HG03354 (cell line): ENCODE data around the gene ZNF3.
A peak's percentile ranks its signal among the peaks of the same experiment; 100 is the strongest.

Source experiments
- ATAC-seq: cut with Tn5 transposase; IDR thresholded peaks from one replicate; pipeline ENCODE4 v1.9.1; 2021; ENCODE audit warnings: mild to moderate bottlenecking; ENCODE audit not compliant: unreplicated experiment, poor library complexity, severe bottlenecking

ZNF3 gene

DNA sequence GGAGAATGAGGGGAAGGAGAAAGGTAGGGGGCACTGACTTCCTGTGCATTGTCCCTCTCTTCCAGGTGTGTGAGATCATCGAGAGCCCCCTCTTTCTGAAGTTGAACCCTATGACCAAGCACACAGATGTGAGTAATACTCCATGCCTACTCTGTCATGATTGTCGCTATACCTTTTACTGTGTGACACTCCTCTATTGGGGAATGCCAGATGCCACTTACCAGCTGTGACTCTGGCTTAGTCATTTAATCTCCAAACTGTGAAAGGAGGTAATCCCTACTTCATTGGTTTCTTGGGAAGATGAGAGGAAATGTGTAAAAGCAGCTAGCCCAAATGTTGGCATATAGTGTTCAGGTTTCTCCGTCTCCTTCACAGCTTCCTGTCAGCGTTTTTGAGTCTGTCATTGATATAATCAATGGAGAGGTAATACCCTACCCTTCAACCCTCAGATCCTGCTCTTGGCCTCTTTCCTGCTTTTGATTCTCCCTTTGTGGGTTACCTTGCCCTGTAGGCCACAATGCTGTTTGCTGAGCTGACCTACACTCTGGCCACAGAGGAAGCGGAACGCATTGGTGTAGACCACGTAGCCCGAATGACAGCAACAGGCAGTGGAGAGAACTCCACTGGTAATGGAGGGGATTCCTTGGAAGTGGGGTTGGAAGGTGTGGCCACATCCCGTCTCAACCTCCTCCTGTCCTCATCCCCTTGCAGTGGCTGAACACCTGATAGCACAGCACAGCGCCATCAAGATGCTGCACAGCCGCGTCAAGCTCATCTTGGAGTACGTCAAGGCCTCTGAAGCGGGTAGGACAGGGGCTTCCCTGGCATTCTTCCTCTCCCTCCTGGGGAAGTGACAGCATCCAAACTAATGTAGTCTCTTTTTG lies 9.2 kb upstream of the ZNF3 start:
- no peak for ATAC-seq

DNA sequence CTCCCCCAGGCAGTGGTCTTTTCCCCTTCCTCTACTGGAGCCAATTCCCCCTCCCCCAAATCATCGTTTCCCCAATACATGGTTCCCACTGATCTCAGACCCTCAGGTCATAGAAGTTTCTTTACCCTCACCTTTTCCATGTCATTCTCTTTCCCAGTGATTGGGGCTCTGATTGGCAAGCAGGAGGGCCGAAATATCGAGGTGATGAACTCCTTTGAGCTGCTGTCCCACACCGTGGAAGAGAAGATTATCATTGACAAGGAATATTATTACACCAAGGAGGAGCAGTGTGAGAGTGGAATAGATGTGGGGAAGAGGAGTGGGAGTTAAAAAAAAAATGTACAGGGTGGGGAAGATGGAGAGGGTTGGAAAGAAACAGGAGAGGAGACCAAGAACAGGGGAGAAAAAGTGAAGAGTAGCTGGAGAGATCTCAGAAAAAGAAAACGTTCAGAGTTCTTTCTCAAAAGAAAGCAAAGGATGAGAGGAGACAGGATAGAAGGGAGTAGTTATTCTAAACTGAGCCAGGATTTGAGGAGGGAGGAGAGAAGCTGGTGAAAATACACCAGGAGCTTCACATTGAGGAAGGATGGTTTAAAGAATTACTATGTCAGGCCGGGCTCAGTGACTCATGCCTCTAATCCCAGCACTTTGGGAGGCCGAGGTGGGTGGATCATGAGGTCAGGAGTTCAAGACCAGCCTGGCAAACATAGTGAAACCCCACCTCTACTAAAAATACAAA lies 8.1 kb upstream of the ZNF3 start:
- ATAC-seq = no peak

DNA sequence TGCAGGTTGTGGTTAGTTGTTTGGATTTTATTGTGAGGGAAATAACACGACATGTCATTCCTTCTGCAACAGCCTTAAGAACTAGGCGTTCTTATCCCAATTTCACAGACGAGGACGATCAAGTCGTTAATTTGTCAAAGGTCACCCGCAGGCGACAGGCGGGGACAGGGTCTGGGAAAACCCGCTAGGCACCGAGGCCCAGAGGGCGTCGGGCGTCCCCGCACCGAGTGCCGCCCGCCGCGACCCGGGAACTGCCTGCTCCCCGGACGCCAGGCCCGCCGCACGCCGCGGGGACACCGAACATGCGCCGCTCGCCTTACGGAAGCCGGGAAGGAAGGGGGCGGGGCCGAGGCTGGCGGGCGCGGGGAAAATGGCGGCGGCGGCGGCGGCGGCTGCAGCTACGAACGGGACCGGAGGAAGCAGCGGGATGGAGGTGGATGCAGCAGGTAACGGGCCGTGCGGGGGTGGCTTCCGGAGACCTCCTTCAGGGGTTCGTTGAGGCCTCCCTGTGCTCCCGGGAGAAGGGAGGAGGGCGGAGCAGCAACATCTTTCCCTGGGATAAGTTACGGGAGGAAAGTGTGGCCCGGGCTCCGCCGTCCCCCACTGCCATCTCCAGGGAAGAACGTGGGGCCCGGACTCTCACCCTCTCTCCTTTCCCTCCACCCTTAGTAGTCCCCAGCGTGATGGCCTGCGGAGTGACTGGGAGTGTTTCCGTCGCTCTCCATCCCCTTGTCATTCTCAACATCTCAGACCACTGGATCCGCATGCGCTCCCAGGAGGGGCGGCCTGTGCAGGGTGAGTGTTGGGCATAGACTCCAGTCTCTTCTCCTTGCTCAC lies 7.3 kb upstream of the ZNF3 start, which contains the start of gene COPS6:
Gene COPS6 (plus strand): TSS at position 349 of the 837 bp plus-strand sequence. CDS start 22 bp downstream, at position 371.
- peak; percentile 60 for ATAC-seq

DNA sequence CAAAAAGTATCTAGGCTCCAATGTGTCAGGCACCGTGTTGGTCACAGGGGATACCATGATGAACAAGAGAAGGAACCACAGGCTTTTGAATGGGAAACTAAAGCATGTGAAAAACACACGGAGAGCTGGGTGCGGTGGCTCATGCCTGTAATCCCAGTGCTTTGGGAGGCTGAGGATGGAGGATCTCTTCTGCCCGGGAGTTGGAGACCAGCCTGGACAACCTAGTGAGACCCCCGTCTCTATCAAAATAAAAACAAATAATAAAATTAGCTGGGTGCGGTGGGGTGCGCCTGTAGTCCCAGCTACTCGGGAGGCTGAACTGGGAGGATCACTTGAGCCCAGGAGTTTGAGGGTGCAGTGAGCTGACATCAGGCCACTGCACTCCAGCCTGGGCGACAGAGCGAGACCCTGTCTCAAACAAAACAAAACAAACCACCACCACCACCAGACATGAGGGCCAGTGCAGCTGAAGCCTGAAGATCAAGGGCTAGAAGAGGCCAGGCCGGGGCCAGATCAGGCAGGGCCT lies 6.6 kb upstream of the ZNF3 start:
- ATAC-seq = no peak

DNA sequence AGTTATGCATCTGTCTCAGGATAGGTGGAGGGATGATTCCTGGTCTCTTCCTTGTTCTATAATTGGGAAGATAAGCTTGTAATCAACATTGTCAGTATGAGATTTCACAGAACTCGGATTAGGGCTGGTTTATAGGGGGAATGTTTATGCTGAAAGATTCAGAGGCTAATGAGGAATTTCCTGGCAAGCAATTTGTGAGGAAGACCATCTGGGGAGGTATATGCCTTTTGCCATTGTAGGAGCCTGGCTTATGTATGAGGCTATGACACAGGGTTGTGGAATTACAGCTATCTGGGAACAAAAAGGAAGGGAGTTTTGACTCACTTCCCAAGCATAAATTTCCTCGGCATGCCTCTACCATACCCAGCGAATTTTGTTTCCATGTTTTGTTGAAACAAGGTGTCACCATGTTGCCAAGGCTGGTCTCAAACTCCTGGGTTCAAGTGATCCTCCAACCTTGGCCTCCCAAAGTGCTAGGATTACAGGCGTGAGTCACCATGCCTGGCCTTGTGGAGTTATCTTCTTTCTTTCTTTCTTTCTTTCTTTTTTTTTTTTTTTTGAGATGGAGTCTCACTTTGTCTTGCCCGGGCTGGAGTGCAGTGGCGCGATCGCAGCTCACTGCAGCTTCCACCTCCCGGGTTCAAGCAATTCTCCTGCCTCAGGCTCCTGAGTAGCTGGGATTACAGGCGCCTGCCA lies 5.7 kb upstream of the ZNF3 start:
- ATAC-seq = no peak

DNA sequence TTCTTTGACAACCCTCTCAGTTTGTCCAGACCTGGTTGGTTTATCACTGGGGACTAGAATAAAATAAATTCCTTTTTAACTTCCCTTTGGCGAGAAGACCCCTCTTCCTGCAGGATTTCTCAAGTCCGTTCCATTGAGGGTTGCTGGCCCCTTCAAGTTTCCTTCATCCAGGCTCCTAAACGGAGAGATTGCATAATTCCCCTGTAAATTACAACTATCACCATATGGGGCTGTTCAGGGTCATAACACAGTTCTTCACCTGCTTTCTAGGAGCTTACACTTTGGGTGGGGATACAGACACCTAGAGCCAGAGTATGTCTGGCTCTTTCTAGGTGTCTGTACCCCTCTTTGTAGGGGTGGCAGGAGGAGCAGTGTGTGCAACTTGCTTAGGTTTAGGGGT lies 4.0 kb upstream of the ZNF3 start:
- ATAC-seq = no peak

DNA sequence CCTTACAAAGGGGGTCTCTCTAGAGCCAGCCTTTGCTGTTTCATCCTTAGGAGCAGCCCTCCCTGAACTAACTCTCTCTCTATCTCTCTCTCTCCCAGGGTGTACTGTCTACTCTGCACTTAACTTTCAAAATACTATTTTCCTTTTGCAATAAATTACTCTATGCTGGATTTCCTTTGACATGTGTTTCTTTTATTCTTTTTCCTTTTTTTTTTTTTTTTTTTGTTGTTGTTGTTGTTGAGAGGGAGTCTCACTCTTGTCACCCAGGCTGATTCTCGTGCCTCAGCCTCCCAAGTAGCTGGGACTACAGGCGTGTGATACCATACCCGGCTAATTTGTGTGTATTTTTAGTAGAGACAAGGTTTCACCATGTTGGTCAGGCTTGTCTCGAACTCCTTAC lies 1.5 kb upstream of the ZNF3 start:
- no peak for ATAC-seq

DNA sequence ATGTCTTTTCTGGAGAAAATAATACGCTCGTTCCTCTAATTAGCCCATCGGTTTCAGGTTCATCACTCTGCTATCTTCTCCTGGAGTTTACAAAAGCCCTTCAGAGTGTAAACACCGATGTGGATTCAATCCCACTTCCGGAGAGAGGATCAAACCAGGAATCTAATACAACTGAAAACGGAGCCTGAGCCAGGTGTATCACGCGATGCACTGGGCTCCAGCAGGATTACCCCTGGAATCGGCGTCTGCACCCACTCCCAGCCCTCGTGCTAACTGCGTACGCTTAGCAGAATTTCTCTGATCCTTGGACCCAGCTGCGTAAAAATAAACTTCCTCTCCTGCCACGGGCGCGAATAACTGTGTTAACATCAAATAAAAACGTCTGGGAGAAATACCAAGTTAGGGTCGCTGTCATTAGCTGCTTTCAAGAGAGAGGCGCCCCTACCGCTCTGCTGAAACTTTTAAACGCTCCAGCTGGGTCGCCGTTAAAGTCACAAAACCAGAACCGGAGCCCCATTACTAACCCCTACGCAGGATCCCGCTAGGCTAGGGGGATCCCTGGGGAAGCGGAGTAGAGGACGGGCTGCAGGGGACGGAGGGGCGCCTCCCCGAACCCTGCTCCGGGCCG lies 502 bp downstream of the ZNF3 start:
- ATAC-seq = no peak

DNA sequence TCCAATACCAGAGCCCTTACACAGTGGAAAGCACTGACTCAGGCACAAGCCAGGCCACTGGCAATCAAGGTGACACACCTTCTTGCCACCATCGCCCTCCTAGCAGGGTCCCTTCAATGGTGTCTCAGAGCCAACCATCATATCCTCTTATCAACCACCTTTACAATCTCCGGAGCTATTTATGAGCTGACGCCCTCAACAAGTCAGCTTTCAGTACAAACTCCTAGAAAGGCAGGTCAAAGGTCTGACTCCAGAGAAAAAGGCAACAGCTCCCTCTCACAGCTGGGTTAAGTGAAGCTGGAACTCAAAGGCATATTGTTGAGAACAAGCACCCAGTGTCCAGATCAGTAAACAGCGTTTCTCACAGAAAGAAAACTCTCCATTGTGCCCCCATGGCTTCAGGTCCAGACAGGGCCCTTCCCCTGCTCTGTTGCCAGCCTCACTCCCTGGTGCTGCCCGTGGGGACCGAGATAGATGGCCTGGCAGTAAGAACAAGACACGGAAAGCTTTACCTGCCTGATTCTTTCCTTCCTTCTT lies 2.4 kb downstream of the ZNF3 start:
- ATAC-seq = no peak

DNA sequence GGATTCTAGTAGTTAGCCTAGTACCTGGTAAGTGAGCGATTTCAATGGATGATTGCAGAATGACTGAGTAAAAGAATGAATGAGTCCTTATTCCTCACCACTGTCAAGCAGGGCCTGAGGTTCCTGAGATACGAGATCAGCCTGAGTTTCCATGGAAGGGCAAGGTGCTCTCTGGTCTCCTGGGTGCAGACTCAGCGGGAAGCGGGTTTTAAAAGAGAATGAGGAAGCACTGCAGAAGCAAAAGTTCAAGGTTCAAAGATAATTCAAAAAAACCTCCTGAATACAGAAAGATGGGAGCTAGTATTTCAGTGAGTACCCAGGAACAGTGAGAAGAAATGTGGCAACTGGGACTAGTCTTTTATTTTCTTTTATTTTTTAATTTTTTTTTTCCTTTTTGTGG lies 4.3 kb downstream of the ZNF3 start:
- ATAC-seq = no peak

DNA sequence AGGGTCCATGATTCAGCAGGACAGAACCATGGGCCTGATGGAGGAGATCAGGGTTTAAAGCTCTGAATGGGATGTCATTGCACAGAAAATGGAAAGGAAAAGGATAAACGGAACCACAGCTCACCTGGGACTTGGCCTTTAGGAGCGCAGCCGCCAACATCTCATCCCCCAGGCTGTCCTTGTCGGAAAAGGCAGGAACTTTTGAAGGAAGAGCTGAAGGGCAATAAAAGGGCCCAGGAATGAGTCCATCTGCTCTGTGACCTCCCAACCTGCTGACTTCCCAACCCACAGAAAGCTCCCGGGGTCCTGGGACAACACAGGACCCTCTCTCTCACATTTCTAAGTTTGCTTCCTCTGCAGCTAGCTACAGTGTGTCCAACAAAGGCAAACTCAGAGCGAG lies 6.1 kb downstream of the ZNF3 start:
- ATAC-seq = no peak

DNA sequence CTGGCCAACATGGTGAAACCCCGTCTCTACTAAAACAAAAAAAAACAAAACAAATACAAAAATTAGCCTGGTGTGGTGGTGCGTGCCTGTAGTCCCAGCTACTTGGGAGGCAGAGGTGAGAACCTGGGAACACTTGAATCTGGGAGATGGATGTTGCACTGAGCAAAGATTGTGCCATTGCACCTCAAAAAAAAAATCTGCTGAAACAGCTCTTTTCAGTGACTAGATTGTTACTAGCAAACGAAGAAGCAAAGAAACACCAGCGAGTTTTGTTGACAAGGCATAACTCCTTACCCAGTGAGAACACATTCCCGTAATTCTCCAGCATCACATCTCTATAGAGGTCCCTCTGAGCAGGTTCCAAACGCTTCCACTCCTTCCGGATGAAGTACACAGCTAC lies 6.7 kb downstream of the ZNF3 start:
- ATAC-seq = no peak

DNA sequence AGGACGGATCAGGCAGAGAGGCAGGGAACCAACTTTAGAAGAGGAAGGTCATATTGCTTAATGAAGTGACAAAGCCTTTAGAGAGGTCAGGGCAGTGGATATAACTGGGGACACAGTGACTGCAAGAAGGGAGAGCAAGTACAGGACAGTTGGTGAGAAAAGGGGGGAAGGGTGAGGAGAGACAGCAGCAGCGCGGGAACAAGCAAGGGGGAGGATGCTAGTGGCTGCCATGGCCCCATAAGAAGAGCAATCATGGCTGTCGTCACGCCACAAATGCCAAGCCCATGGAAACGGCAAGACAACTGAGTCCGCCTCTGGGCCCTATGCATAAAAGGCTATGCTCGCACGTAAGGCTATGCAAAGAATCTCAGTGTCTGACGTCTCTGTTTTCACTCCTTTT lies 9.1 kb downstream of the ZNF3 start:
- no peak for ATAC-seq

DNA sequence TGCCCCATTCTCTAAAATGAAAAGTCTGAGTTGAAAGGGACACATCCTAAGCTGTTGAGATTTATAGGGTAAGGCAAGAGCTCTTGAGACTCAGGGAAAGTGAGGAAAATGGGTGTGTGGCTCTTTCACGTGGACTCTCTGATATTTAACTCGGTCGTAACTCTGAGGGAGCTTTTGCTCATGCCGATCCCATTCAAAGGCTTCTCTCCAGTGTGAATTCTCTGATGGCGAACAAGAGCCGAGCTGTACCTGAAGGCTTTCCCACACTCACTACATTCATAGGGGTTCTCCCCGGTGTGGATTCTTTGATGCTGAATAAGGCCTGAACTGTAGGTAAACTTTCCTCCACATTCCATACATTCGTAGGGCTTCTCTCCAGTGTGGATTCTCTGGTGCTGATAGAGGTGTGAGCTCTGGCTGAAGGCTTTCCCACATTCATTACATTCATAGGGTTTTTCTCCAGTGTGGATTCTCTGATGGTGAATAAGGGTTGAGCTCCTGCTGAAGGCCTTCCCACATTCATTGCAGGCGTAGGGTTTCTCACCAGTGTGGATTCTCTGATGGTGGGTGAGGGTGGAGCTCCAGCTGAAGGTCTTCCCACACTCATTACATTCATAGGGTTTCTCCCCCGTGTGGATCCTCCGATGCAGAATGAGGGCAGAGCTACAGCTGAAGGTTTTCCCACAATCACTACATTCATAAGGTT lies 10.4 kb downstream of the ZNF3 start:
- ATAC-seq = no peak

DNA sequence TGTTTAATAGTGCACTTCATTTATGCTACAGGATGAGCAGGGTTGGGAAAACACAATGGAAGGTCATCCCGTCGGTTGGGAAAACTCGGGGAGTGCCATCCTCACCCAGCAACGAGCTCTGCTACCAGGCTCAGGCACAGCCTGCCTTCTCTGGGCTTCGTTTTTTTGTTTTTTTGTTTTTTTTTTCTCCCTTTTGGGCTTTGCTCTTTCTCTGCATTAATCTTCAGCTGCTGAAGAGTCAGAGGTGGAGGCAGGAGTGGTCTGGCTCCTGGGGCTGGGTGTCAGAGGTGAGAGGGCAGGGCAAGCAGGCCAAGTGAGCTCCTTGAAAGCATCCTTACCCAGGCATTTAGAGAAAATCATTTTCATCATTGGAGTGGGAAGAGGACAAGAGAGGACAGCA lies 11.5 kb downstream of the ZNF3 start:
- no peak for ATAC-seq

DNA sequence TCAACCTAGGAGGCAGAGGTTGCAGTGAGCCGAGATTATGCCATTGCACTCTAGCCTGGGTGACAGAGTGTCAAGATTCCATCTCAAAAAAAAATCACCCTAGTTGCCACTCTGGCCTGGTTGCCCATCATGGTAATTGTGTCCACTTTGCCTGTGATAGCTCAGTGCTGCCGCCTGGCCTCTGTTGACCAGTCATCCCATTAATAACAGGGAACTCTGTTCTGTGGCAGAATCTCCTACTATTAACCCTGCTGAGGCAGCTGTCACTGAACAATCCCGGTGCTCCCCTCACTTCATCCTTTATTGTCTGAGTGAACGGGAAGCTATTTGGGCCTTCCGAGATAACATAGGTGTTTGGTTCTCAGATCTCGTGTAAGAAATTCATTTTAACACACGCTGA lies 14.6 kb downstream of the ZNF3 start:
- no peak for ATAC-seq

DNA sequence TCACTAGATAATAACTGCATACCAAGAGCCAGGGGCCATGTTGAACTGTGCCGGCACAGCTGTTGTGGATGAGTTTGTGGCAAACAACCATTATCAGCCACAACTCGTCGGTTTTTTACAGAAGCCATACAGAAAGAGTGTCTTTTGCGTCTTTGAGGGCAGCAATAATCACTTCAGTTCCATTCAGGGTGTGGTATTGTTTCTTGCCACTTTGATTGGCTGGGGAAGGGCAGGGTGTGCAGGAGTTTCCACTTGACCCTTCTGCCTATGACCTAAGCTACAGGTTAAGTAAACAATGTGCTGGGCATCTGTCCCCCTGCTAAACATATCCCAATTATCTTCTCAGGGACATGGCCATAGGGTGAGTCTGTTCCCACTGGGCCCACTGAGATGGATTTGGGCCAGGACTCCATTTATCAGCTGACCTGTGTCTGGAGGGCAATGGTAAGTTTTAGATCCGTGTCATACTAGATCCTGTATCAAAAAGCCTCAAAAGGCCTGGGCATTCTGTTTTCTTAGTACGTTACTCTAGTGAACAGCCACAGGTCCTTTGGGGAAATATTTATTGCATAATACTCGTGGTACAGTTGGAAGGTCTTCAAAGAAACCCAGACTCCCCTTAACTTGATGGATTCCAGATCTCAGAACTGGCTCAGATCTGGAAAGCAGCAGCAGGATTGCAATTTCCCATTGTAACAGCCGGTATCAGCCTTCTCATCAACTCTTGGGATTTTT lies 15.9 kb downstream of the ZNF3 start:
- no peak for ATAC-seq

DNA sequence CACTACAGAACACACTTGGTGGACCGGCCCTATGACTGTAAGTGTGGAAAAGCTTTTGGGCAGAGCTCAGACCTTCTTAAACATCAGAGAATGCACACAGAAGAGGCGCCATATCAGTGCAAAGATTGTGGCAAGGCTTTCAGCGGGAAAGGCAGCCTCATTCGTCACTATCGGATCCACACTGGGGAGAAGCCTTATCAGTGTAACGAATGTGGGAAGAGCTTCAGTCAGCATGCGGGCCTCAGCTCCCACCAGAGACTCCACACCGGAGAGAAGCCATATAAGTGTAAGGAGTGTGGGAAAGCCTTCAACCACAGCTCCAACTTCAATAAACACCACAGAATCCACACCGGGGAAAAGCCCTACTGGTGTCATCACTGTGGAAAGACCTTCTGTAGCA lies 17.4 kb downstream of the ZNF3 start:
- ATAC-seq = no peak
